ENCODE data around the gene SRI.

- TF ChIP-seq CTCF (IDR thresholded peaks at IDR 0.05) (no peak), POLR2A (IDR thresholded peaks at IDR 0.05; ENCODE audit: low read depth) (no peak), POLR2AphosphoS5 (IDR thresholded peaks at IDR 0.05) (no peak)
Observed at GRCh38 chr7:88202278-88202677, 17.6 kb downstream of the SRI start.

Measured in esophagus muscularis mucosa (tissue), 3 donors.